ENCODE results near the gene DUOX1. TPM values are rescaled to one million over a fixed set of nuclear protein-coding genes. Genes with fewer than 3 reads are reported as not detected.

Gene DUOX1
- polyA plus RNA-seq, 3 donors, result 0.22 TPM; not detected in 2

- no peak overlapping the region for H3K9ac ChIP-seq (ENCODE audit: insufficient read depth, low read length, poor library complexity, severe bottlenecking)
- intact Hi-C loops (cut with micrococcal nuclease), result no loop called here
- no peak overlapping the region for H2AFZ ChIP-seq (ENCODE audit: insufficient read depth, low read depth, low read length, poor library complexity, severe bottlenecking)
- no peak overlapping the region for H3K4me3 Mint-ChIP-seq
- H3K4me1 ChIP-seq (ENCODE audit: control insufficient read depth in 1 of 2, insufficient read depth in 2 of 2, low read length in 2 of 2), result no peaks in the 10 kb centered on the region
- H3K4me2 ChIP-seq (replicated peaks; ENCODE audit: extremely low read depth, low read length, poor library complexity, severe bottlenecking), result no peak overlapping the region
- H3K36me3 Mint-ChIP-seq, result no peaks in the 10 kb centered on the region
- H3K27me3 ChIP-seq (ENCODE audit: control insufficient read depth in 2 of 2, insufficient read depth in 2 of 2, low read length in 2 of 2), result no peaks in the 10 kb centered on the region
- H4K20me1 ChIP-seq (ENCODE audit: insufficient read depth, low read length), result no peaks in the 10 kb centered on the region
- no peak for DNase-seq
- peaks cover 0 to 8% (median 0%) of the 10 kb centered on the region in 3 donors for H3K27me3 Mint-ChIP-seq (ENCODE audit: low read depth in 3 of 3)
- H3K27ac Mint-ChIP-seq, result no peak overlapping the region
- H3K36me3 ChIP-seq (replicated peaks in 1 of 2; ENCODE audit: control insufficient read depth in 1 of 2, insufficient read depth in 2 of 2, low read length in 2 of 2), result no peaks in the 10 kb centered on the region
- peaks cover 0 to 1% (median 0%) of the 10 kb centered on the region in 7 donors for H3K9me3 Mint-ChIP-seq
- TF ChIP-seq CTCF (IDR thresholded peaks at IDR 0.05), result no peak
- H3K4me1 Mint-ChIP-seq, result no peaks in the 10 kb centered on the region
- H3K27ac ChIP-seq (ENCODE audit: low read depth in 1 of 2, low read length in 2 of 2), result no peak overlapping the region
- no peaks in the 10 kb centered on the region for H3K9me3 ChIP-seq (replicated peaks in 1 of 2; ENCODE audit: control insufficient read depth in 1 of 2, insufficient read depth in 1 of 2, low read length in 2 of 2)
- H3K79me2 ChIP-seq (ENCODE audit: insufficient read depth, low read length), result no peaks in the 10 kb centered on the region
- no peak overlapping the region for H3K4me3 ChIP-seq (replicated peaks in 1 of 3; ENCODE audit: low read depth in 2 of 3, low read length in 3 of 3)
Observed at GRCh38 chr15:45083223-45083622, 46.6 kb upstream of the DUOX1 start.

DNA sequence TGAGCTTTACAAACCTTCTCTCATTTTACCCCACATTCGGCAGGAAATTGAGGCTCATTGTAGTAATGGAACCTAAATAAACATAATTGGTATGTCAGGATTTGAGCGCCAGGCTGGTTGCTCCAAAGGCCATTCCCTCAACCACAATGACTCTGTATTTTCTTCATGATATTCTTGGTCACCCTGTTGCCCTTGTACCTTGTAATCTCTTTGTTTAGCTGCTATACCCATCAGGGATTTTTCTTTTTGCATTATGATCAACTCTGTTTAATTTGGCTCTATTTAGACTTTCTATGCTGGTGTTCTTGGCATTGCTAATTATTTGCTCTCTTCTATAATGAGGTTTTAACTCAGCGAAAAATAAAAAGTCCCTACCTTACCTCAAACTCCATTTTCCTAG lies 45.6 kb upstream of the DUOX1 start:
- Mint-ChIP-seq H3K27ac (no peak overlapping the region), H3K4me3 (no peak overlapping the region), H3K9me3 (peaks cover 0 to 1% (median 0%) of the 10 kb centered on the region in 7 donors), H3K27me3 (ENCODE audit: low read depth in 3 of 3) (peaks cover 0 to 8% (median 2%) of the 10 kb centered on the region in 3 donors), H3K4me1 (no peaks in the 10 kb centered on the region), H3K36me3 (no peaks in the 10 kb centered on the region)
- WGBS (ENCODE audit: insufficient coverage), result 17% methylated on average over 1 of the region's 3 CpGs
- Histone ChIP-seq H3K27ac (ENCODE audit: low read depth in 1 of 2, low read length in 2 of 2) (no peak overlapping the region), H3K79me2 (ENCODE audit: insufficient read depth, low read length) (no peaks in the 10 kb centered on the region), H3K4me1 (ENCODE audit: control insufficient read depth in 1 of 2, insufficient read depth in 2 of 2, low read length in 2 of 2) (no peaks in the 10 kb centered on the region), H4K20me1 (ENCODE audit: insufficient read depth, low read length) (no peaks in the 10 kb centered on the region), H2AFZ (ENCODE audit: insufficient read depth, low read depth, low read length, poor library complexity, severe bottlenecking) (no peak overlapping the region), H3K4me2 (replicated peaks; ENCODE audit: extremely low read depth, low read length, poor library complexity, severe bottlenecking) (no peak overlapping the region), H3K36me3 (replicated peaks in 1 of 2; ENCODE audit: control insufficient read depth in 1 of 2, insufficient read depth in 2 of 2, low read length in 2 of 2) (no peaks in the 10 kb centered on the region), H3K9ac (ENCODE audit: insufficient read depth, low read length, poor library complexity, severe bottlenecking) (no peak overlapping the region), H3K27me3 (ENCODE audit: control insufficient read depth in 2 of 2, insufficient read depth in 2 of 2, low read length in 2 of 2) (no peaks in the 10 kb centered on the region), H3K9me3 (replicated peaks in 1 of 2; ENCODE audit: control insufficient read depth in 1 of 2, insufficient read depth in 1 of 2, low read length in 2 of 2) (no peaks in the 10 kb centered on the region), H3K4me3 (replicated peaks in 1 of 3; ENCODE audit: low read depth in 2 of 3, low read length in 3 of 3) (no peak overlapping the region)
- intact Hi-C loops (cut with micrococcal nuclease), result no loop called here
- DNase-seq, result no peak
- TF ChIP-seq CTCF (IDR thresholded peaks at IDR 0.05), result no peak

Measured in CD14-positive monocyte (primary cell).